Activated CD8-positive, alpha-beta memory T cell treated with anti-CD3 and anti-CD28 coated beads, Interleukin-2, amount 50 U/mL, for 4 hours (primary cell): ENCODE results near the gene NFYC.
"Not testable (repeated sequence)": the region's sequence is repeated elsewhere in the genome, so short reads cannot be mapped to it uniquely, and the experiment has no call there.

Experiments
- DNase-seq: peaks from one replicate; pipeline ENCODE4 v3.0.0-alpha.2; 2020

The NFYC gene

DNA sequence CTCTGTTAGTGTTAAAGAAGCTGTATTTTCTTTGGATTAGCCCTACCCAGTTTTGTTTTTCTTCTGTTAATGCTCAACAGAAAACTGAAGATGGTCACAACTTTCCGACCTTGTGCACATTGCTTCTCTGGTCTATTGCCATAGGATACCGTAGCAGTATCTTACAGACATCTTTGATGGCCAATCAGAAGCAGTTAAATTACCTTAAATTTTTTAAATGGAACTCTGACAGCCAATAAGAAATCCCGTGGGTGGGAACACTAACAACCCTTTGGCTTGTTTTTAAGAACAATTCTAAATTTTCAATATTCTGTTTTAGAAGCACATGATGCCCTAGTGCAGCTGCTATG is 17.2 kb downstream of the NFYC start:
- DNase-seq = no peak

DNA sequence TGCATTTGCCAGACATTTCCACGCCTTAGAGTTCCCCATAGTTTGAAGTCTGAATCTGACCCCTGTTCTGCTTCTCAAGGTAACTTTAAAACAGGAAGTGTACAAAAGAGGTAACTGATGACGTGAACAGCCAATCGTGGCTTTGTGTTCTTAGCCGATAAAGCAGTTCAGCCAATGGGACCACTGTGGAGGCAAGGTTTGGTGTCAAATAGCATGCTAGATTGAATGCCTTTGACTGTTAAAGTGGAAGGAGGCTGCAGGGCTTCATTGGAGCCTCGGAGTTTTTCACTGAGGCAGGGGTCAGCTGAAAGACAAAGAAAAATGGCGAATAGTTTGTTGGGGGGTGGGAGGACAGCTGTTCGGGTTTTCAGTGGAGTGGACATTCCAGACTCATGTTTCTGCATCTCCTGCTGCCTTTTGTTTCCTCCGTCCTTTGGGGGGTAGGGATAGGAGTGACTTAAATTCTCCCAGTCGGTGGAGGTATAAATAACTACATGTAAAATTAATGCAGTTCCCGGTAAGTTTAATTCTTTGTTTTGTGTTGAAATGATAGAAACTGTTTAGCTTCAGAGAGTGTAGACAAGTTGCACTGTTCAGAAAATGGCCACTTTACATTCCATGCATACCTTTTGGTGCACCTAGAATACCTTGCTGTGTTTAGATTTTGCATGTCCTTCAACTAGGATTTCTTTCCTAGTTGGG is 17.7 kb downstream of the NFYC start:
- DNase-seq = peak; percentile 61

GRCh38 chr1:40709802-40710278 is 18.3 kb downstream of the NFYC start:
- no peak for DNase-seq

GRCh38 chr1:40710581-40711315 is 19.2 kb downstream of the NFYC start:
- DNase-seq = no peak

DNA sequence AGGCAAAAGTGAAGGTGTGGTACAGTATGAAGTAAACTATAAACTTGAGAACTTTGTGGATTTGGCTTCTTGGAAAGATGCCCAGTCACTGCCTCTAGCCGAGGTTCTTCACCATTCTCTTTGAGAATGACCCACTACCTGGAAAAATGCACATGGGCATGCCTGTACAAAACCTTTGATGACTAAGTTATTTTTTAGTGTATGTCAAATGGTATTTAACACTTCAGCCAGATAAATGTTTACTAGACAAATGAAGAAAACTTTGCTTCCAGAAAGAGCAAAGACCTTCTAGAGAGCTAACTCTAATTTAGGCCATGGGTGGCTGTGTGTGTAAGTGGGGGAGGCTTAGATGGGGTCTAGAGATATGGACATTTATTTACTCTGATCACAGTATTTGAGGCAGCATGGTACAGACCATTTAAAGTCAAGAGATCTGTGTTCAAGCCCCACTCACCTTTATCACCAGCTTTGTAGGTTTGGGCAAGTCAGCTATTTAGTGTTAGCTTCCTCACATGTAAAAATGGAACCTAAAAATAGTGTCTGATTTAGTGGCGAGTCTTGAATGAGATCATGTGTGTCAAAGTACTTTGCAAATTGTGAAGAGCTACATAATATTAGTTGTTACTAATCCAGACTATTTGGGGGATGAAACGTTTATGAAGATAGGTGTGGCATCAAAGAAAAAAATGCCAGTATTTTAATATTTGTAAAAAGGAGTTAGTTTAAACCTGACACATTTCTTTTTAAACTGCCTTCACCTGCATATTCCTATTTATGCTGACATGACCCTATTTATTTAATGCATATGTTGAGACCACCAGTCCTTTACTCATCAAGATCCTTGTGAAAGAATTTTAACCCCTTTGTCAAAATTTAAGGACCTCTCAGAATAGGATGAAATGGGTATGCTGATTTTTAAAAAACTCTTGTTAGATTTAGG is 20.2 kb downstream of the NFYC start:
- no peak for DNase-seq

GRCh38 chr1:40712405-40712944 is 21.0 kb downstream of the NFYC start:
- no peak for DNase-seq

DNA sequence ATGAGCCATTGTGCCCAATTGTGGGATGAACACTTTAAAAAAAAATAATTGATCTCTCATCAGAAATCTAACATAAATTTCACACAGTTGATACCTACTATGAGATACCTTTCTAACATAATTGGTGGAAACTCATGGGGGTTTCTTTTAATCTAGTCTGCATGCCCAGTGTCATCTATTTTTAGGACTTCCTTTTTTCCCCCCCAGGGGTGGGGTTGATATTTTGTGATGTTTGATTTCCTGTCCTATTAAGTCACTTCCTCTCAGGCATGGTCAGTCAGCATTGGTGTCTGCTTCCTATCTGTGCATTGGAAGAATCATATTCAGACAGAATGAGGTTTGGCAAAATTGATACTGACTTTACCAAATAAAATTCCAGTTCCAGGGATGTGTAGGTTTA is 21.5 kb downstream of the NFYC start:
- no peak for DNase-seq

- no peak for DNase-seq
These were observed 24.1 kb downstream of the NFYC start for GRCh38 chr1:40715491-40716059.

DNA sequence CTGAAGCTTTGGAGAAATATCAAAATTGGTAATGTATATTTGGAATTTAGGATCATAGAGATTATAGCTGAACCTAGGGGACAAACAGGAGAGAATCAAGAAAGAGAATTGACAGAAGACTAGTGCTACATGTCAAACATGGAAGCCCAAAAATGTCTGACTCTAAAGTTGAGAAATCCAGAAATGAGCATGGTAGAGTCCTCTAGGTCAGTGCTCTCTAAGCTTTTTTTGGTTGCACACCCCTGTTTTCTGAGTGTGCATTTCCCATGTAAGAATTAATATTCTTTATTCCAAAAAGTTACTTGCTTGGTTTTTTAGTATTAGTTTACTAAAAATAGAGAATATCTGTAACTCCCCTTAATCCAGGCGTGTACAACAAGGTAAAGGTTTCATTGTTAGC is 25.6 kb downstream of the NFYC start:
- no peak for DNase-seq

DNA sequence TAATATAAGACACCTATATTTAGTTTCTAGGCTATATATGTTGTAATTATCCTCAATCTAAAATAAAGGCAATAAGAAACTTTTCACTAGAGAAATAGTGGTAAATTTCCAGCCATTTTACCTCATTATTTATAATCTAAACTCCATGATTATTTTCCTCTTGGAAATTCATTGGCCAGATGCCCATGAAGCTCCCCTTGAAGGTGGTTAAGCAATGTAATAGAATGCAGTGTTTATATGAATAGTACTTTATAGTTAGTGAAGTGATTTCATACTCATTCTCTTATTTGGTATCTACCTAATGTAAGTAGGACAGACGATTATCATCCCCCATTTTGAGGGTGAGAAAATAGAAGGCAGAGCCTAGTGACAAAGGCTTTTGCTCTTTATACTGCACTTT is 26.5 kb downstream of the NFYC start:
- DNase-seq = no peak

DNA sequence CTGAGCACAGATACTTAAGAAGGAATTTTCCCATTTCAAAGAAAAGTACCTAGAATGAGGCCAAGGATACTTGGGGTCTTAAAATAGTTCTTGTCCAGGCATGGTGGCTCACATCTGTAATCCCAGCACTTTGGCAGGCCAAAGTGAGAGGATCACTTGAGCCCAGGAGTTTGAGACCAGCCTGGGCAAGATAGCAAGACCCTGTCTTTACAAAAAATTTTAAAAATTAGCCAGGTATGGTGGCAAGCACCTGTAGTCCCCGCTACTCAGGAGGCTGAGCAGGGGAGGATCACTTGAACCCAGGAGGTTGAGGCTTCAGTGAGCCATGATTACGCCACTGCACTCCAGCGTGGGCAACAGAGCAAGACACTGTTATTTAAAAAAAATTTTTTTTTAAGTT is 29.0 kb downstream of the NFYC start:
- DNase-seq = no peak

DNA sequence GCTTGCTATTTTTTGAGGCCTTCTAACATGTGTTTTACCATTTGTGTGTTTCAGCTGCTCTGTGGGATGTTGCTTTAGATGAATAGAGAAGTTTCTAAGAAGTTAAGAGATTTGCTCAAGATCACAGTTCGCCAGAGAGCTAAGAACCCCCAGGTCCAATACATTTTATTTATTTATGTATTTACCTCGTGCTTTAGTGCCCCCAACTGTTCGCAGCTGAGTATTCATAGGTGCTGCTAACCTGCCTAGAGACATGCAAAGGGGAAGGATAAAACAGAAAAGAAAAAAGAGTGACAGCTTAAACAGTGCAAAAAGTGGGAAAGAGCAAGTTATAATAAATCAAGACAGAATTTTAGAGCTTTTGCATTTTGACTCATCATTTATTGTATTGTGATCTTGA is 31.1 kb downstream of the NFYC start:
- DNase-seq = no peak

- DNase-seq = no peak
These were observed 31.9 kb downstream of the NFYC start for GRCh38 chr1:40723196-40723955.

GRCh38 chr1:40727662-40728061 is 36.2 kb downstream of the NFYC start:
- DNase-seq = not testable (repeated sequence)

GRCh38 chr1:40729316-40729862 is 37.9 kb downstream of the NFYC start:
- DNase-seq = not testable (repeated sequence)

DNA sequence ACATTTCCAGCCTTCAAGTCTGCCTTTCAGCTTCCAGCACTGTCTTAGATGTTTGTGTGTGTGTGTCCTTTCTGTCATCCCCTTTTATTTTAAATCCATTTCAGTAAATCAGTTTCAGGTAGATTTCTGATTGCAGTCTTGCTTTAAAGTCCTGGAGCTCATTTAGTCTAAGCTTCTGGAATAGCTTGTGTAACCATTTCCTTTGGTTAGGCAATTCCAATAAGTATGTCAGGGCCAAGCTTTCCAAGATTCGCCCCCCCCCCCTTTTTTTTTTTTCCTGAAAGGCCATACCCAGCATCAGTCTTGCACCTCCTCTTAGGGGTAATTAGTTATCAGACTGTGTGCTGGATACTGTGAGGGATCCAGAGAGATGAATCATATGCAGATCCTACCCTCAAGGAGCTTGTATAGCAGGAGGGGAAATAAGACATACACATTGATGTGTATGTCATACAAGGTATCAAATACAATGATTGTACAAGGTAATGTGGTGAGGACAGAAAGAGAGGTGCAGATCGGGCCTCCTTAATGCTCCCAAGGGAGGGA is 41.3 kb downstream of the NFYC start:
- no peak for DNase-seq

- no peak for DNase-seq
These were observed 43.6 kb downstream of the NFYC start for GRCh38 chr1:40734882-40735628.

DNA sequence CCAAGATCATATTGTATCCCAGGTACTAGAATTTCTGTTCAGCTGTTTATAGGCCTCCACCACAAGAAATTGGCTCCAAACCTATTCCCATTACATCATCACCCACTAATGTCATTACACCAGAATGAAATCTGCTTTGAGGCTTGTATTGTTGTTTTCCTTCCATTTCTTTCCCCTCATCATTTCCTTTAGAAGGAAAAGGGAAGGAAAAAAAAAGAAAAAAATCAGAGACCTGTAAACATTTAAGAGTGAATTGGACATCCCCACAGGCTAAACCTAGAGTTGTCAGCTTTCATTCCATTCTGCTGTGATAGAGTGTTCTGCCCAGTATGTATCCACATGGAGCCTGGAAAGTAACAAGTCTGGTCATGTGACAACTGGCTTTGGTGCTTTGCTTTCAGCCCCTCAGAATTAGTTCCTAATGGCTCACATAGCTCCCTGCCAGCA is 44.6 kb downstream of the NFYC start:
- no peak for DNase-seq

DNA sequence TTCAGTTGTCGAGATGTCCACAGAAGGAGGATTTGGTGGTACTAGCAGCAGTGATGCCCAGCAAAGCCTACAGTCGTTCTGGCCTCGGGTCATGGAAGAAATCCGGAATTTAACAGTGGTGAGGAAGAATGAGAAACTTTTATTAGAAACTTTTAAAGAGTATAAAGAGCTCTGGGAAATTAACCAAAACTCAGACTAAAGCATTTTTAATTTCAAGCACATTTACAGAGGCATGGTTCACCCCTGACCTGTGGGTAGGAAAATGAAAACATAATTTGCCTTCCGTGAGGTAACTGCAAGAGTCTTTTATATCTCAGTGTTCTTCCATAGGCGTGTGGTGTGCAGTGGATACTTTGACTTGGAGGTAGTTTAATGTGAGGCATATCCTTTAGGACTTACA is 47.3 kb downstream of the NFYC start:
- DNase-seq = no peak

DNA sequence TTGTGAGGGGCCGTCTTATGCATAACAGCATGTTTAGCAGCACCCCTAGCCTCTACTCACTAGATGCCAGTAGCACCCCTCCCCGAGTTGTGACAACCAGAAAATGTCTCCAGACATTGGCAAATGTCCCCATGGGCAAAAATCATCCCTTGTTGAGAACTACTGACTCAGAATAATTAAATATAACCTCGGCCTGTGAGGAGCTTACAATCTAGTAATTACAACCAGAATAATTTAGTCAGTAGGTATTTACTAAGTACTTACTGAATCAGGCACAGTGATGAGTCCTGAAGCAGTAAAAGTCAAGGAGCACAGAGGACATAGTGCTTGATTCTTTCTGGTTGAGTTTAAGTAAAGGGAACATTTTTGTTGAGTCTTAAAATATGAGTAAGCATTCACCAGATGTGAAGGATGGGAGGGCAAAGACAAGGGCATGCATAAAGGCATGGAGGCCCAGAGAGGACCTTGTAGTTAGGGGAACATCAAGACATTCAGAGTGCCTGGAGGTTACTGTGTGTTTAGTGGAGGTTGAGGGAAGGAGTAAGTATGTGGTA is 48.0 kb downstream of the NFYC start:
- DNase-seq = no peak
